Upper lobe of left lung (tissue), 4 donors: ENCODE data around the gene PHF21A.

Experiments used
- POLR2A ChIP-seq, 4 donors: fragments of 450-650 bp; IDR thresholded peaks; one replicate each; pipeline ENCODE4 v1.5.1; 2016 to 2017; ENCODE audit warnings: antibody characterized with exemption in 4 of 4, mild to moderate bottlenecking in 2 of 4
- TF ChIP-seq, protein P1 (sequence below), 6 experiments: fragments of 450-650 bp in 4 of 6; fragments of 200-600 bp in 2 of 6; sonication (generic) in 2 of 6; IDR thresholded peaks; one replicate each; pipeline ENCODE4 v1.5.1; 2016 to 2019; ENCODE audit warnings: antibody characterized with exemption in 6 of 6

DNA sequence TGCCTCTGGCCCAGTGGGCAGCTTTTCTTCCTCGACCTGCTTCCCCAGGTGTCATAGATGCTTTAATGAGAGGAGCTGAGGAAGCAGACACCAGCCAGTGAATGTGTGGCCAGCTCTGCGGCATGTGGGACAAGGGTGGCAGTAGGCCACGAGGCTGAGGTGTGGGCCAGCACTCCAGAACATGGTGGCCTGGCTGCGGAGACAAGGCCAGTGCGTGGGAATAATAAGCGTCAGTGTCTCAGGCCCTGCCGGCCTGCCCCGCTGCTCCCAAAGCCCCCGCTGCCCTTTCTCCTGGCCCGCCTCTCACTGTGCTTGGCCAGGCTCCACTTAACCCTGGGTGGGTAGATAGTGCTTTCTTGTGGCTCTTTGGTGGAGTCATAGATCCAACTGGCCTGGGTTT, 233.7 kb downstream of the PHF21A start:
- TF ChIP-seq POLR2A (IDR thresholded peaks at IDR 0.05), result no peak
- TF ChIP-seq, protein P1, sequence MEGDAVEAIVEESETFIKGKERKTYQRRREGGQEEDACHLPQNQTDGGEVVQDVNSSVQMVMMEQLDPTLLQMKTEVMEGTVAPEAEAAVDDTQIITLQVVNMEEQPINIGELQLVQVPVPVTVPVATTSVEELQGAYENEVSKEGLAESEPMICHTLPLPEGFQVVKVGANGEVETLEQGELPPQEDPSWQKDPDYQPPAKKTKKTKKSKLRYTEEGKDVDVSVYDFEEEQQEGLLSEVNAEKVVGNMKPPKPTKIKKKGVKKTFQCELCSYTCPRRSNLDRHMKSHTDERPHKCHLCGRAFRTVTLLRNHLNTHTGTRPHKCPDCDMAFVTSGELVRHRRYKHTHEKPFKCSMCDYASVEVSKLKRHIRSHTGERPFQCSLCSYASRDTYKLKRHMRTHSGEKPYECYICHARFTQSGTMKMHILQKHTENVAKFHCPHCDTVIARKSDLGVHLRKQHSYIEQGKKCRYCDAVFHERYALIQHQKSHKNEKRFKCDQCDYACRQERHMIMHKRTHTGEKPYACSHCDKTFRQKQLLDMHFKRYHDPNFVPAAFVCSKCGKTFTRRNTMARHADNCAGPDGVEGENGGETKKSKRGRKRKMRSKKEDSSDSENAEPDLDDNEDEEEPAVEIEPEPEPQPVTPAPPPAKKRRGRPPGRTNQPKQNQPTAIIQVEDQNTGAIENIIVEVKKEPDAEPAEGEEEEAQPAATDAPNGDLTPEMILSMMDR (IDR thresholded peaks at IDR 0.05), result no peak
